ENCODE measurements around the gene OPCML. TPM values are rescaled to one million over a fixed set of nuclear protein-coding genes. Genes with fewer than 3 reads are reported as not detected.

OPCML gene
- total RNA-seq, 1 donor from 2014 or later = under 0.01 TPM

DNA sequence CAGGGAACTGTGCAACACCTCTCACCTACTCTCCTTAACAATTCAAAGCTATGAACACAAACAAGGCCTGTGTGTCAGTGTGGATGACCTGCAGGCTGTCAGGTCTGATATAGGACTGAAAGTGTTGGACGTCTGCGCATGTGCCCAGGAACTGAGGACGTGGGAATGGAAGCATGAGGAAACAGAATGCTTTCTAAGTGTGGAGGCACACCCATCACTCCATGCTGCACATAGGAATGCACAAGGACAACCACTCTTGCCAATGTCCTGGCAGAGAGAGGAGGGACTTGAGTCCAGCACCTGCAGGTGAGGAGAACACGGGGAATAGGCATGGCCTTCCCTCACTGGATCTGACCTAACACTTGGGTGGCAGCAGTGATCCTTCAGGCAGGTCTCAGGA, 874.3 kb downstream of the OPCML start:
- Histone ChIP-seq H3K36me3 (ENCODE audit: control insufficient read depth in 3 of 3, insufficient read depth in 3 of 3, low read length in 3 of 3) (no peaks in the 10 kb centered on the region), H3K27ac (ENCODE audit: low read depth, low read length) (no peak overlapping the region)

GRCh38 chr11:132655187-132655855, 877.0 kb downstream of the OPCML start:
- Histone ChIP-seq H3K9me3 (ENCODE audit: control insufficient read depth in 3 of 3, low read length in 3 of 3) (no peaks in the 10 kb centered on the region), H3K27ac (ENCODE audit: low read depth, low read length) (no peak overlapping the region), H3K9ac (ENCODE audit: low read depth in 1 of 3, low read length in 3 of 3) (no peak overlapping the region), H3K27me3 (ENCODE audit: control insufficient read depth in 3 of 3, insufficient read depth in 3 of 3, low read length in 3 of 3) (no peaks in the 10 kb centered on the region), H3K4me1 (ENCODE audit: control insufficient read depth in 3 of 3, insufficient read depth in 3 of 3, low read length in 3 of 3) (no peaks in the 10 kb centered on the region), H3K4me3 (ENCODE audit: low read length in 3 of 3) (no peak overlapping the region), H3K36me3 (ENCODE audit: control insufficient read depth in 3 of 3, insufficient read depth in 3 of 3, low read length in 3 of 3) (no peaks in the 10 kb centered on the region)

More for the DNA sequence above, 874.3 kb downstream of the OPCML start:
- no peaks in the 10 kb centered on the region for H3K4me1 ChIP-seq (ENCODE audit: control insufficient read depth in 3 of 3, insufficient read depth in 3 of 3, low read length in 3 of 3)
- no peak overlapping the region for H3K4me3 ChIP-seq (ENCODE audit: low read length in 3 of 3)
- H3K27me3 ChIP-seq (ENCODE audit: control insufficient read depth in 3 of 3, insufficient read depth in 3 of 3, low read length in 3 of 3) = no peaks in the 10 kb centered on the region
- no peaks in the 10 kb centered on the region for H3K9me3 ChIP-seq (ENCODE audit: control insufficient read depth in 3 of 3, low read length in 3 of 3)
- H3K9ac ChIP-seq (ENCODE audit: low read depth in 1 of 3, low read length in 3 of 3) = no peak overlapping the region

DNA sequence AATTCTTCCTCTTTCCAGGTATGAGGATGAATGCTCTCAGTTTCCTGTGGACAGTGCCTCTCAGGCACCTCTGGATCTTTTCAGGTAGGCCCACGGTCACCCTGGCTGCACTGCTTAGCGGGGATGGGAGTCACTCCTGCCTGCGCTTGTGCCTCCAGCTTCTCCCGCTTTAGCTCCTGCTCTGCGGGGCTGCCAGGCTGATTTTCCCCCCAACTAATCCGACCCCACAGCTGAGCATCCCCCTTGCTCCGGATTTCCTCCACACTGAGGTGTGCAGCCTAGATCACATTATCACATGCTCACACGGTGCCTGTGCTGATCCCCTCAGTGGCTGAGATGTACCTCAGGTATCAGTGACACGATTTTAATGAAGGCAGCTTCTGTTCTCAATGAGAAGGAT, 879.1 kb downstream of the OPCML start:
- Histone ChIP-seq H3K4me1 (ENCODE audit: control insufficient read depth in 3 of 3, insufficient read depth in 3 of 3, low read length in 3 of 3) (no peaks in the 10 kb centered on the region), H3K9ac (ENCODE audit: low read depth in 1 of 3, low read length in 3 of 3) (no peak overlapping the region), H3K27ac (ENCODE audit: low read depth, low read length) (no peak overlapping the region), H3K4me3 (ENCODE audit: low read length in 3 of 3) (no peak overlapping the region), H3K36me3 (ENCODE audit: control insufficient read depth in 3 of 3, insufficient read depth in 3 of 3, low read length in 3 of 3) (no peaks in the 10 kb centered on the region), H3K9me3 (ENCODE audit: control insufficient read depth in 3 of 3, low read length in 3 of 3) (no peaks in the 10 kb centered on the region), H3K27me3 (ENCODE audit: control insufficient read depth in 3 of 3, insufficient read depth in 3 of 3, low read length in 3 of 3) (no peaks in the 10 kb centered on the region)

DNA sequence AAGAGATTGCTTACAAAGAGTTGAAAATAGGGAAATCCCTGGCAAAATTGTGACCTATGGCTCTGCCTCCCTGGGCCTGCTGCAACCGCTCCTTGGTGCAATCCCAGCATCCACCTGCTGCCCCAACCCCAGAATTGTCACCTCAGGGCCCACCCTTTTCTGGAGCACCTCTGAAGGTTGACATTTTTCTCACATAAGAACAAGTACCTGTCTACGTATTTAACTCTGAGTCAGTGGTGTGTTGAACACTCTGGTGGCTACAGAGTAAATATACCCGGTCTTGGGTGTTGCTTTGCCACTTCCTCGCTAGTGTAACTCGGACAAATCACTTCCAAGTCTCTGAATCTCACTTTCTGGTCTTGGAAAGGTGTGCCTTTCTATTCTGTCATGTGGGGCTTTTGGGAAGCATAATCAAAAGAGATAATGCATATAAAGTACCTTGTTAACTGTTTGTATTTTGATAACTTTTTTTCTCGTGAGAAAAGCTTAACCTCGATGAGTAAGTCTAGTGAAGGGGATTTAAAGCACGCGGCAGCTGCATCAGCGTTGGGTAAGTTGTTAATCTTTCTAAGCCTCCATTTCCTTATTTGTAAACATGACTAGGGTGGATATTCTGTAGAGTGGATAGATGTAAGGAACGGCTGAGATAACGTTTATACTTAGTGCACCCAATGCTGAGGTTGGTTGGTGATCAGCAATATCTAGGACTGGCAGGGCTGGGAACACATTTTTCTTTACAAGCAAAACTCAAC, 881.2 kb downstream of the OPCML start:
- Histone ChIP-seq H3K9me3 (ENCODE audit: control insufficient read depth in 3 of 3, low read length in 3 of 3) (no peaks in the 10 kb centered on the region), H3K27me3 (ENCODE audit: control insufficient read depth in 3 of 3, insufficient read depth in 3 of 3, low read length in 3 of 3) (no peaks in the 10 kb centered on the region), H3K36me3 (ENCODE audit: control insufficient read depth in 3 of 3, insufficient read depth in 3 of 3, low read length in 3 of 3) (no peaks in the 10 kb centered on the region), H3K4me1 (ENCODE audit: control insufficient read depth in 3 of 3, insufficient read depth in 3 of 3, low read length in 3 of 3) (no peaks in the 10 kb centered on the region), H3K4me3 (ENCODE audit: low read length in 3 of 3) (no peak overlapping the region), H3K9ac (ENCODE audit: low read depth in 1 of 3, low read length in 3 of 3) (no peak overlapping the region), H3K27ac (ENCODE audit: low read depth, low read length) (no peak overlapping the region)

GRCh38 chr11:132649277-132649676, 883.0 kb downstream of the OPCML start:
- H3K36me3 ChIP-seq (ENCODE audit: control insufficient read depth in 3 of 3, insufficient read depth in 3 of 3, low read length in 3 of 3) = no peaks in the 10 kb centered on the region
- H3K9me3 ChIP-seq (ENCODE audit: control insufficient read depth in 3 of 3, low read length in 3 of 3) = no peaks in the 10 kb centered on the region

GRCh38 chr11:132648851-132649250, 883.5 kb downstream of the OPCML start:
- Histone ChIP-seq H3K27me3 (ENCODE audit: control insufficient read depth in 3 of 3, insufficient read depth in 3 of 3, low read length in 3 of 3) (no peaks in the 10 kb centered on the region), H3K4me1 (ENCODE audit: control insufficient read depth in 3 of 3, insufficient read depth in 3 of 3, low read length in 3 of 3) (no peaks in the 10 kb centered on the region), H3K9me3 (ENCODE audit: control insufficient read depth in 3 of 3, low read length in 3 of 3) (no peaks in the 10 kb centered on the region), H3K9ac (ENCODE audit: low read depth in 1 of 3, low read length in 3 of 3) (no peak overlapping the region), H3K36me3 (ENCODE audit: control insufficient read depth in 3 of 3, insufficient read depth in 3 of 3, low read length in 3 of 3) (no peaks in the 10 kb centered on the region), H3K27ac (ENCODE audit: low read depth, low read length) (no peak overlapping the region), H3K4me3 (ENCODE audit: low read length in 3 of 3) (no peak overlapping the region)

More at GRCh38 chr11:132649277-132649676, 883.0 kb downstream of the OPCML start:
- H3K9ac ChIP-seq (ENCODE audit: low read depth in 1 of 3, low read length in 3 of 3) = no peak overlapping the region
- H3K4me1 ChIP-seq (ENCODE audit: control insufficient read depth in 3 of 3, insufficient read depth in 3 of 3, low read length in 3 of 3) = no peaks in the 10 kb centered on the region
- no peak overlapping the region for H3K27ac ChIP-seq (ENCODE audit: low read depth, low read length)
- H3K4me3 ChIP-seq (ENCODE audit: low read length in 3 of 3) = no peak overlapping the region
- no peaks in the 10 kb centered on the region for H3K27me3 ChIP-seq (ENCODE audit: control insufficient read depth in 3 of 3, insufficient read depth in 3 of 3, low read length in 3 of 3)

- H3K4me3 ChIP-seq (ENCODE audit: low read length in 3 of 3) = no peak overlapping the region
- H3K9me3 ChIP-seq (ENCODE audit: control insufficient read depth in 3 of 3, low read length in 3 of 3) = no peaks in the 10 kb centered on the region
- peaks cover 0 to 2% (median 0%) of the 10 kb centered on the region in 3 donors for H3K27me3 ChIP-seq (ENCODE audit: control insufficient read depth in 3 of 3, insufficient read depth in 3 of 3, low read length in 3 of 3)
- no peaks in the 10 kb centered on the region for H3K4me1 ChIP-seq (ENCODE audit: control insufficient read depth in 3 of 3, insufficient read depth in 3 of 3, low read length in 3 of 3)
- no peak overlapping the region for H3K9ac ChIP-seq (ENCODE audit: low read depth in 1 of 3, low read length in 3 of 3)
- H3K36me3 ChIP-seq (ENCODE audit: control insufficient read depth in 3 of 3, insufficient read depth in 3 of 3, low read length in 3 of 3) = no peaks in the 10 kb centered on the region
- no peak overlapping the region for H3K27ac ChIP-seq (ENCODE audit: low read depth, low read length)
Measured at GRCh38 chr11:132646890-132647289, 885.4 kb downstream of the OPCML start.

DNA sequence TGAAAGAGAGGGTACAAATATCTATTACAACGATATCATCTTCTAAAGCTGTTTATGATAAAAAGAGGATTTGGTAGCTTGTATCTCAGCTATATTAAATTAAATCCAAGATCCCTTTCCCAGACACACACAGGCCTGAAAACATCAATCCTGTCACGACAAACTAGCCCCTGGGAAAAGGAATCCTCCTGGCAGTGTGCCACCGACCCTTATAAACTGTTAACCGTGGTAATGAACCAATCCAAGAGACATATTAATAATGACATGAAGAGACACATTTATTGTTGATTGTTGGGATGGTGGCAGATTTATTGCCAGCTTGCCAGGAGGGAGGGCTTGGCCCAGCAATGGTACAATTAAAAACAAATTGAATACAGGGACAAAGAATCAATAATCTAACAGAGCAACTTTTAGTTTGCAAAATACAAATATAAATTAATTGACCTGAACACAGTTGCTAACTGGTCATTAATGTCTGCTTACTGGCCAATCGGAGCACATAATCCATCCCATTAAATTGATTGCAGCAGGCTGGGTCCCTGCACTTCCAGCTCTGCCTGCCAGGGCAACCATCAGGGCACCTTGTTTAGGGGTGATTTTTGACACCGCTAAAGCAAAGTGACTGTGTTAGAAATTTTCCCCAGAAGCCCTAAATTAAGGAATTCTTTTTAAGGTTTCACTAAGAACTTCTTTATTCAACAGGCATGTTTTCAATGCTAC, 887.6 kb downstream of the OPCML start:
- Histone ChIP-seq H3K4me1 (ENCODE audit: control insufficient read depth in 3 of 3, insufficient read depth in 3 of 3, low read length in 3 of 3) (no peaks in the 10 kb centered on the region), H3K9ac (ENCODE audit: low read depth in 1 of 3, low read length in 3 of 3) (no peak overlapping the region), H3K27ac (ENCODE audit: low read depth, low read length) (no peak overlapping the region), H3K36me3 (ENCODE audit: control insufficient read depth in 3 of 3, insufficient read depth in 3 of 3, low read length in 3 of 3) (no peaks in the 10 kb centered on the region), H3K9me3 (ENCODE audit: control insufficient read depth in 3 of 3, low read length in 3 of 3) (no peaks in the 10 kb centered on the region), H3K27me3 (ENCODE audit: control insufficient read depth in 3 of 3, insufficient read depth in 3 of 3, low read length in 3 of 3) (peaks cover 0 to 2% (median 0%) of the 10 kb centered on the region in 3 donors), H3K4me3 (ENCODE audit: low read length in 3 of 3) (no peak overlapping the region)

DNA sequence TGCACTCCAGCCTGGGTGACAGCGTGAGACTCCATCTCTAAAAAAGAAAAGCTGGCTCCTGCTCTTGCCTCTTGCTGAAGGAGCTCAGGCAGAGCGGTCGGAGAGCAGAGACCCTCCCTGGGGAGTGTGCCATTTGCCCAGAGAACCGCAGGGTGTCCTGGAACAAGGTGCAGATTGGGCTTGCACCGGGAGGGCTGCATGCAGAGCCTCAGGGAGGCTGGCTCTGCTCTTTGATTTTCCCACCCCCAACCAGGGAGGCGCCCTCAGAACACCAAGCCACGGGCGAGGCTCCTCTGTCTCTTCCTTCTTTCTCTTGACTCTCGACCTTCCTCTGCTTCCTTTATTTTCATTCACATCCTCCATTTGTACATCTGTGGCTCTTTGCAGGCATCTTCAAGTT, 889.1 kb downstream of the OPCML start:
- Histone ChIP-seq H3K36me3 (ENCODE audit: control insufficient read depth in 3 of 3, insufficient read depth in 3 of 3, low read length in 3 of 3) (no peaks in the 10 kb centered on the region), H3K4me1 (ENCODE audit: control insufficient read depth in 3 of 3, insufficient read depth in 3 of 3, low read length in 3 of 3) (no peaks in the 10 kb centered on the region), H3K9me3 (ENCODE audit: control insufficient read depth in 3 of 3, low read length in 3 of 3) (no peaks in the 10 kb centered on the region), H3K9ac (ENCODE audit: low read depth in 1 of 3, low read length in 3 of 3) (no peak overlapping the region), H3K4me3 (ENCODE audit: low read length in 3 of 3) (no peak overlapping the region), H3K27me3 (ENCODE audit: control insufficient read depth in 3 of 3, insufficient read depth in 3 of 3, low read length in 3 of 3) (peaks cover 0 to 2% (median 0%) of the 10 kb centered on the region in 3 donors), H3K27ac (ENCODE audit: low read depth, low read length) (no peak overlapping the region)

GRCh38 chr11:132640952-132641351, 891.3 kb downstream of the OPCML start:
- H3K4me3 ChIP-seq (ENCODE audit: low read length in 3 of 3) = no peak overlapping the region
- H3K36me3 ChIP-seq (ENCODE audit: control insufficient read depth in 3 of 3, insufficient read depth in 3 of 3, low read length in 3 of 3) = no peaks in the 10 kb centered on the region
- H3K4me1 ChIP-seq (ENCODE audit: control insufficient read depth in 3 of 3, insufficient read depth in 3 of 3, low read length in 3 of 3) = no peaks in the 10 kb centered on the region
- H3K9ac ChIP-seq (ENCODE audit: low read depth in 1 of 3, low read length in 3 of 3) = no peak overlapping the region
- H3K9me3 ChIP-seq (ENCODE audit: control insufficient read depth in 3 of 3, low read length in 3 of 3) = no peaks in the 10 kb centered on the region
- no peak overlapping the region for H3K27ac ChIP-seq (ENCODE audit: low read depth, low read length)
- peaks cover 0 to 2% (median 0%) of the 10 kb centered on the region in 3 donors for H3K27me3 ChIP-seq (ENCODE audit: control insufficient read depth in 3 of 3, insufficient read depth in 3 of 3, low read length in 3 of 3)

Data from skeletal muscle tissue (tissue), 4 donors.